Activated CD4-positive, alpha-beta T cell treated with anti-CD3 and anti-CD28 coated beads, Interleukin-2, amount 50 U/mL, for 16 hours (primary cell): ENCODE measurements around the gene TCL1B.
A peak's percentile ranks its signal among the peaks of the same experiment; 100 is the strongest.

Experiments used
- DNase-seq: peaks from one replicate; pipeline ENCODE4 v3.0.0-alpha.2; 2020

TCL1B gene

GRCh38 chr14:95707327-95707726 is 21.1 kb downstream of the TCL1B start:
- DNase-seq = no peak

DNA sequence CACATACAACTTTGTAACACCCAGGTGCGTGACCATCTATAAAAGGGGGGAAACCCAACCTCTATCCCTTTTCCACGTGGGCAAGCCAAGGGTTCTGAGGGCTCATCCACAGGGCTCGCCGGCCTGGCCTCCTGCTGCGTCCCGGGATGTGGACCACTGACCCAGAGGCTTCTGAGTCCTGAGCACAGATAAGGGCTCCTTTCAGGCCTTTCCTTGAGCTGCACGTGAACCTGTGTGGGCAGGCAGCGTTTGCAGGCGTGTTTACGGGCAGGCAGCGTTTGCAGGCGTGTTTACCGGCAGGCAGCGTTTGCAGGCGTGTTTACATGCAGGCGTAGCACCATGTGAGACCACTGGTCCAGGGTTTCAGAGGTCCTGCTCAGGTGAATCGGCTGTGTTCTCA is 23.9 kb downstream of the TCL1B start:
- DNase-seq = no peak

GRCh38 chr14:95711476-95712176 is 25.4 kb downstream of the TCL1B start:
- no peak for DNase-seq

DNA sequence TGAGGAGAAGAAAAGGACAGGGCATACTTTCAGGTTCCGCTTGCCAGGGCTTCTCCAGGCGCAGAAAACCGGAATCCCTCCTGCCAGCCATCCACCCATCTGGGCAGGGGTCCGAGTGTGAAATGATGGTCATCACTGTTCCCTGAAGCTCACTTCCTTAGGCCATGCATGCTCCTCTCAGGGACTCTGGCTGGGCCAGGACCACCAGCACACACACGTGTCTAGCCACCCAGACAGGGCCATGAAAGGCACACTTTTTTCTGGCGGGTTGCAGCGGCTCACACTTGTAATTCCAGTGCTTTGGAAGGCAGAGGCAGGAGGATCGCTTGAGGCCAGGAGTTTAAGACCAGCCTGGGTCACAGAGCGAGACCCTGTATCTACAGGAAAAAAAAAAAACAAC is 26.2 kb downstream of the TCL1B start:
- DNase-seq = no peak

- DNase-seq = no peak
These were observed 27.6 kb downstream of the TCL1B start, which contains the start of gene TCL1A for GRCh38 chr14:95713596-95714371. Gene TCL1A, minus strand, starts transcription at chr14:95714125. Its CDS starts 59 bp downstream, at chr14:95714066.

- no peak for DNase-seq
These were observed 36.4 kb downstream of the TCL1B start for GRCh38 chr14:95722525-95723190.

DNA sequence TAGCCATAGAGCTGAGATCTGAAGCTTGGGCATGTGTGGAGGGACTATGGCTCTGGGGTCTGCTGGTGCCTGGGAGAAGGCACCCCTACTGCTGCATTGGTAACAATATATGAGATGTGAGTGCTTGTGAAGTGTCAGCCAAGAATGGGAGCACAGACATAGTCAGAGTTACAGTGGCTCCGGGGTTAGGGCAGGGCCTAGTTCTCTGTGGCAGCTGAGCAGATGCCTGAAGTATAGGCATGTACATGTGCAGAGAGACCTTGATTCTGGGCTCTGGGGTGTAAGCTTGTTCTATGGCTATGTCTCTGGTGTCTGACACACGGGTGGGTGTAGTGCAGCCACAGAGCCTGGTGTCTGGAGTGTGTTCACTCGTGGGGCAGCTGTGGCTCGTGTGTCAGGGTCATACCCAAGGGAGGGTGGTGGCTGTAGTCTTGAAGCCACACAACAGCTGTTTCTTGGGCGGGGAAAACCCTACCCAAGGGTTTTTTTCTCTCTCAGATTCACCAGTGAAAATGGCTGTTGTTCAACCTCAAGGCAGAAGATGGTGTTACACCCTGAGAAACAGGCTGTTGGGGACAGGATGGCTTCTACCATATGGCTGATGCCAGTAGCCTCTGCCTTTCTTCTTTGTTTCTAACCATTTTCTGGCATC is 39.6 kb downstream of the TCL1B start:
- no peak for DNase-seq

DNA sequence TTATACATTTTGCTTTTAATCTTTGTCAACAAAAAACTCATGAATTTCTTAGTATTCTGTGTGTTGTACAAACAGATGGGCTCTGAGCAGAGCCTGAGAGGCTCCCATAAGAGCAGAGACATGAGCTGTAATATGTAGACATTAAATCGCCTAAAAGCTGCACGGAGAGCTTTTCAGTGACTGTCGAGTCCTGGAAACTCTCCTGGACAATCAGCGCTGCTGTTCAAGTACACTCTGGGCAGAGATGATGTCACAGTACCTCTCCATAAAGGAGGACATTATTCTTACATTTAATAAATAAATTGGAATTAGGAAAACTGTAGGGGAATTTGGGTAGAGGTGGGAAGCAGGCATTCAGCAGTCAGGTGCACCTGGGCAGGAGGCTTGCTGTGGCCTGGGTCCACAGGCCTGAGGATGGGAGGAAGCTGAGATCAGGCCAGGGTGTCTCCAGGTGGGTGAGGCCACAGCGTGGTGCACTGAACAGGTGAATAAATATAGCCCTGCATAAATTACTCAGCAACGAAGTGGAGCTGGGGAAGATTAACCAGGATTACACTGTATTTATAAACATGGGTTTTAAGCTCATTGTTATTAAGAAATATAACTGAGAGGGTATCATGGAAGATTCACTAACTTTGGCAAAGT is 41.0 kb downstream of the TCL1B start:
- no peak for DNase-seq

DNA sequence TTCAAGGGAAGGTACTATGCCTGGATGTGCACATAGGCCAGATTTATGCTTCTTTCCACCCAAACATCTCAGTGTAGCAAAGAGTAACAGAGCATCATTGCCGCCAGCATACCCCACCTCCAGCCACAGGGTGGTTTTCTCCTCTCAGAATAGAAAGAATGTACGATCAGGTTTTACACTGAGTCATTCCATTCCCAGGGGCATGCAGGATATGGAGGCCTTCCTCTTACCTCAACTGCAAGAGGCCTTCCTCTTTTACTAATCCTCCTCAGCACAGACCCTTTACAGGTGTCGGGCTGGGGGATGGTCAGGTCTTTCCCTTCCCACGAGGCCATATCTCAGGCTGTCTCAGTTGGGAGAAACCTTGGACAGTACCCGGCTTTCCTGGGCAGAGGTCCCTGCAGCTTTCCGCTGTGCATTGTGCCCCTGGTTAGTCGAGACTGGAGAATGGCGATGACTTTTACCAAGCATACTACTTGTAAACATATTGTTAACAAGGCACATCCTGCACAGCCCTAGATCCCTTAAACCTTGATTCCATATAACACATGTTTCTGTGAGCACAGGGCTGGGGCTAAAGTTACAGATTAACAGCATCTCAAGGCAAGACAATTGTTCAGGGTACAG is 43.3 kb downstream of the TCL1B start:
- DNase-seq = peak; percentile 2

DNA sequence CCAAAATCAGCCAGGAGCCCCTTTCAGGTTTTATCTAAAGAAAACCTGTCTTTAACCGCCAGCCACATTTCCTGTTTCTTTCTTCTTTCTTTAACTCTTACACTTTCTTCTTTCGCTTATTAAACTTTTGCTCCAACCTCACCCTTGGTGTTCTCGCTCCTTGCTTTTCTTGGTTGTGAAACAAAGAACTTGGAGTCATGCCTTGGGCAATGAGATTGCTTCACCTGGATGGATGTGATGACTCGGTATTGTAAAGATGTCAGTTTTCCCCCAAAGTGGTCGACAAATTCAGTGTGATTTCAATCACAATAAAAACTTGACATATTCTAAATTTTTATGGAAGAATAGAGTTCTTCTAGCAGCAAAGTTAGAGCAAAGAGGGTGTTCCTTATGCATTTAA is 43.9 kb downstream of the TCL1B start:
- DNase-seq = no peak

DNA sequence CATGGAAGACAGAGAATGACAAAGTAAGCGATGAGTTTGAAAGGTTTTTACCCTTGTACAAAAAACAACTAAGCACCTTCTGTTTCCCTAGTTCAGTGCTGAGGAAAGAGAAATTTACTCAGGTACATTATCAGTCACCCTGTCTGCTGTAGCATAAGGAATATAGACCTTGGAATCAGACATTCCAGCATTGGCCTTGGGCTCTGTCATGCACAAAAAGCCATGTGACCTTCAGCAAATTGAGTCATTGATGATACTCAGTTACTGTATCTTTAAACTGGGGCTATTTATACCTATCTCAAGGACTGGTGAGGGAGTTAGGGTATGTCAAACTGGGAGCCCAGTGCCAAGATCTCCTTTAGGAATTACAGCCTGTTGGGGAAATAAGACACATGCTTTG is 47.0 kb downstream of the TCL1B start:
- DNase-seq = no peak

GRCh38 chr14:95739356-95739755 is 53.1 kb downstream of the TCL1B start:
- no peak for DNase-seq

- DNase-seq = no peak
These were observed 54.8 kb downstream of the TCL1B start for GRCh38 chr14:95741038-95741490.

DNA sequence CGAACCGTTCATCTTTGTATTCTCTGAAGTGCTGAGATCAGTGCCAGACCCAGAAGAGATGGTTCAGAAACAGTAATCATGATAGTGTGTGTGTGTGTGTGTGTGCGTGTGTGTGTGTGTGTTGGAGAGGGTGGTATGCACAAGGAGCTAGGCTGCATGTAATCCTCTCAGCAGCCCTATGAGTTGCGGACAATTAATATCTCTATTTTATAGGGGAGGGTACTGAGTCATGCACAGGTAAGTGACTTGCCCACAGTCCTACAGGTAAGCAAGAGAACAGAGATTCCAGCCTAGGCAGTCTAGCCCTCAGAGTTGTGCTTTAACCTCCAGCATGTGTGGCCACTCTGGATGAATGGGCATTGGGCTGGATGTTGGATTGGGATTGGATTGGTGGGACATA is 55.6 kb downstream of the TCL1B start:
- DNase-seq = no peak
